ENCODE measurements around the gene EXOC4. TPM values are rescaled to one million over a fixed set of nuclear protein-coding genes. Genes with fewer than 3 reads are reported as not detected.
A peak's percentile ranks its signal among the peaks of the same experiment; 100 is the strongest.

EXOC4 gene
- total RNA-seq, 1 experiment from 2014 or later: 62.4 TPM

GRCh38 chr7:133820584-133820983 lies 567.7 kb downstream of the EXOC4 start:
- Histone ChIP-seq H3K9me3 (replicated peaks) (no peaks in the 10 kb centered on the region), H3K27me3 (no peaks in the 10 kb centered on the region), H3K4me3 (no peak overlapping the region), H3K27ac (no peak overlapping the region), H3K36me3 (peaks cover 3% of the 10 kb centered on the region; the same call in 1 of the 2 replicates), H3K4me1 (peaks cover 5% of the 10 kb centered on the region)
- DNase-seq: no peak

GRCh38 chr7:133821171-133821570 lies 568.3 kb downstream of the EXOC4 start:
- peaks cover 3% of the 10 kb centered on the region; the same call in 1 of the 2 replicates for H3K36me3 ChIP-seq
- no peak overlapping the region for H3K4me3 ChIP-seq
- no peaks in the 10 kb centered on the region for H3K27me3 ChIP-seq
- no peaks in the 10 kb centered on the region for H3K4me1 ChIP-seq
- no peak overlapping the region for H3K27ac ChIP-seq
- H3K9me3 ChIP-seq (replicated peaks): no peaks in the 10 kb centered on the region
- no peak for DNase-seq

GRCh38 chr7:133822001-133822641 lies 569.2 kb downstream of the EXOC4 start:
- Histone ChIP-seq H3K4me1 (no peaks in the 10 kb centered on the region), H3K36me3 (peaks cover 3% of the 10 kb centered on the region; the same call in 1 of the 2 replicates), H3K9me3 (replicated peaks) (no peaks in the 10 kb centered on the region), H3K27me3 (no peaks in the 10 kb centered on the region), H3K4me3 (no peak overlapping the region), H3K27ac (no peak overlapping the region)
- no peak for DNase-seq

GRCh38 chr7:133822868-133823552 lies 570.1 kb downstream of the EXOC4 start:
- H3K36me3 ChIP-seq: no peaks in the 10 kb centered on the region
- H3K27ac ChIP-seq: no peak overlapping the region
- no peak overlapping the region for H3K4me3 ChIP-seq
- H3K4me1 ChIP-seq: peaks cover 4% of the 10 kb centered on the region
- no peaks in the 10 kb centered on the region for H3K27me3 ChIP-seq
- H3K9me3 ChIP-seq (replicated peaks): no peaks in the 10 kb centered on the region
- DNase-seq: no peak

- Histone ChIP-seq H3K27me3 (no peaks in the 10 kb centered on the region), H3K36me3 (no peaks in the 10 kb centered on the region), H3K9me3 (replicated peaks) (no peaks in the 10 kb centered on the region), H3K4me3 (no peak overlapping the region), H3K27ac (no peak overlapping the region), H3K4me1 (peaks cover 15% of the 10 kb centered on the region)
- DNase-seq: no peak
Measured at GRCh38 chr7:133824132-133824531, 571.3 kb downstream of the EXOC4 start.

GRCh38 chr7:133827707-133828623 lies 575.1 kb downstream of the EXOC4 start:
- no peak overlapping the region for H3K4me3 ChIP-seq
- H3K27ac ChIP-seq: no peak overlapping the region
- peak in 1 of 2 experiments; percentile 29 for DNase-seq

GRCh38 chr7:133828906-133829305 lies 576.0 kb downstream of the EXOC4 start:
- no peaks in the 10 kb centered on the region for H3K27me3 ChIP-seq
- no peaks in the 10 kb centered on the region for H3K36me3 ChIP-seq
- H3K27ac ChIP-seq: peak overlapping the region; percentile 52
- H3K9me3 ChIP-seq (replicated peaks): no peaks in the 10 kb centered on the region
- peaks cover 26% of the 10 kb centered on the region for H3K4me1 ChIP-seq
- peak in 1 of 2 experiments; percentile 21 for DNase-seq
- H3K4me3 ChIP-seq: no peak overlapping the region

More at GRCh38 chr7:133827707-133828623, 575.1 kb downstream of the EXOC4 start:
- Histone ChIP-seq H3K4me1 (peaks cover 26% of the 10 kb centered on the region), H3K27me3 (no peaks in the 10 kb centered on the region), H3K9me3 (replicated peaks) (no peaks in the 10 kb centered on the region), H3K36me3 (no peaks in the 10 kb centered on the region)

GRCh38 chr7:133829336-133829897 lies 576.5 kb downstream of the EXOC4 start:
- DNase-seq: peak; percentile 78 to 82
- peak overlapping the region; percentile 52 for H3K27ac ChIP-seq

GRCh38 chr7:133830081-133830480 lies 577.2 kb downstream of the EXOC4 start:
- Histone ChIP-seq H3K27ac (peak overlapping the region; percentile 52; the same call in 1 of the 2 replicates), H3K4me1 (peaks cover 26% of the 10 kb centered on the region), H3K9me3 (replicated peaks) (no peaks in the 10 kb centered on the region), H3K4me3 (no peak overlapping the region), H3K36me3 (no peaks in the 10 kb centered on the region), H3K27me3 (no peaks in the 10 kb centered on the region)
- DNase-seq: no peak

More at GRCh38 chr7:133829336-133829897, 576.5 kb downstream of the EXOC4 start:
- no peaks in the 10 kb centered on the region for H3K36me3 ChIP-seq
- H3K9me3 ChIP-seq (replicated peaks): no peaks in the 10 kb centered on the region
- peaks cover 26% of the 10 kb centered on the region for H3K4me1 ChIP-seq
- no peaks in the 10 kb centered on the region for H3K27me3 ChIP-seq
- no peak overlapping the region for H3K4me3 ChIP-seq

GRCh38 chr7:133836666-133837065 lies 583.8 kb downstream of the EXOC4 start:
- DNase-seq: no peak
- H3K27me3 ChIP-seq: no peaks in the 10 kb centered on the region
- no peak overlapping the region for H3K27ac ChIP-seq
- no peaks in the 10 kb centered on the region for H3K4me1 ChIP-seq
- no peaks in the 10 kb centered on the region for H3K36me3 ChIP-seq
- H3K9me3 ChIP-seq (replicated peaks): no peaks in the 10 kb centered on the region
- H3K4me3 ChIP-seq: no peak overlapping the region

GRCh38 chr7:133837224-133837623 lies 584.3 kb downstream of the EXOC4 start:
- DNase-seq: no peak
- Histone ChIP-seq H3K9me3 (replicated peaks) (no peaks in the 10 kb centered on the region), H3K4me3 (no peak overlapping the region), H3K36me3 (no peaks in the 10 kb centered on the region), H3K4me1 (no peaks in the 10 kb centered on the region), H3K27ac (no peak overlapping the region), H3K27me3 (no peaks in the 10 kb centered on the region)

- no peaks in the 10 kb centered on the region for H3K4me1 ChIP-seq
- no peaks in the 10 kb centered on the region for H3K36me3 ChIP-seq
- H3K9me3 ChIP-seq (replicated peaks): no peaks in the 10 kb centered on the region
- H3K27ac ChIP-seq: no peak overlapping the region
- H3K4me3 ChIP-seq: no peak overlapping the region
- H3K27me3 ChIP-seq: no peaks in the 10 kb centered on the region
- DNase-seq: no peak
Measured at GRCh38 chr7:133839121-133839520, 586.2 kb downstream of the EXOC4 start.

GRCh38 chr7:133843341-133843740 lies 590.5 kb downstream of the EXOC4 start:
- H3K36me3 ChIP-seq: no peaks in the 10 kb centered on the region
- DNase-seq: no peak
- no peaks in the 10 kb centered on the region for H3K9me3 ChIP-seq (replicated peaks)
- peaks cover 7% of the 10 kb centered on the region; the same call in 1 of the 2 replicates for H3K4me1 ChIP-seq
- no peaks in the 10 kb centered on the region for H3K27me3 ChIP-seq
- H3K27ac ChIP-seq: no peak overlapping the region
- no peak overlapping the region for H3K4me3 ChIP-seq

GRCh38 chr7:133845005-133845404 lies 592.1 kb downstream of the EXOC4 start:
- no peak overlapping the region for H3K4me3 ChIP-seq
- no peaks in the 10 kb centered on the region for H3K27me3 ChIP-seq
- peaks cover 7% of the 10 kb centered on the region; the same call in 1 of the 2 replicates for H3K4me1 ChIP-seq
- no peaks in the 10 kb centered on the region for H3K36me3 ChIP-seq
- H3K27ac ChIP-seq: no peak overlapping the region
- no peak for DNase-seq
- H3K9me3 ChIP-seq (replicated peaks): 0 out of 2 replicates have a peak, but pooled peaks cover 2% of the 10 kb centered on the region

Measured in SJCRH30 (cell line).